ENCODE data around the gene ST14.

GRCh38 chr11:130127509-130127908 is 32.1 kb upstream of the ST14 start:
- TF ChIP-seq EZH2 (IDR thresholded peaks at IDR 0.05; ENCODE audit: insufficient read depth, poor library complexity, severe bottlenecking) (no peak), EZH2phosphoT487 (IDR thresholded peaks at IDR 0.05; ENCODE audit: insufficient read depth, low read depth) (no peak)
